IPS-NIHi7 (cell line): Measurements from ENCODE around the gene HDGFL1.

Experiments
- DNase-seq: peaks from one replicate; pipeline ENCODE4 v3.0.0; 2012; ENCODE audit warnings: mixed read lengths; ENCODE audit errors: extremely low spot score

Gene HDGFL1

DNA sequence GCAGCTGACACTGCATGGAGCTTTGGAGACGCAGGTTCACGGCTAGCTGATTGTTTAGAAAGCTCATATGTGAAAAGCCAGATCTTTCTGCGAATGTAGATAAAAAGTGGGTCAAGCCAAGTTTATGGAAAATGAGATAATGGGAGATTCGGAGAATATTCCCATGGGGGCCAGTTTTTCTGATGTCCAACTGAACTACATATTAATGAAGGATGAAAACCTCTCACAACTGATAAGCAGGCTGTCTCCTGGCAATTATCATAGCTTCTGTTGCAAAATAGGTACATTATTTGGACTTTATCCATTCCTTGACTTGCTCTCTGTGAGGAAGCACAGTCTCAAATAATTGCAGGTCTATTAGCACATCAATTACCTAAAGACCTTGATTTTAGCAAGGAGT is 21.1 kb downstream of the HDGFL1 start:
- no peak for DNase-seq

DNA sequence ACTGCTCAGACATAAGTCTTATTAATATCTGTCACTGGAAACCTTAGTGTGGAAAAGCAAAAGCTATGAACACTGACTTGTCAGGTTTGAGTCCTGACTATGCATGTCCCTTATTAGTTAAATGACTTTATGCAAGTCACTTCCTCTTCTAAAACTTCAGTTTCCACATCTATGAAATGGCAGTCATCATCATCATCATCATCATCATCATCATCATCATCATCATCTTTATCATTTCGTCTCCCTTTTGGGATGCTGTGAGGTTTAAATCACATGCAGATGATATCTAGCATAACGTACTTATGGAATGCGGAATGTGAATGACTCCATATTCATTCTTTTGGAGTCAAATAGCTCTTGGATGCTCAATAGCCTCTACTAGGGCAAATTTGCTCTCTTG is 24.5 kb downstream of the HDGFL1 start:
- no peak for DNase-seq

- no peak for DNase-seq
Observed at GRCh38 chr6:22596011-22596410, 26.6 kb downstream of the HDGFL1 start.

GRCh38 chr6:22598339-22598738 is 29.0 kb downstream of the HDGFL1 start:
- peak; percentile 13 for DNase-seq

GRCh38 chr6:22600059-22600458 is 30.7 kb downstream of the HDGFL1 start:
- no peak for DNase-seq

GRCh38 chr6:22601984-22602383 is 32.6 kb downstream of the HDGFL1 start:
- no peak for DNase-seq

- DNase-seq = no peak
Observed at GRCh38 chr6:22605736-22606135, 36.4 kb downstream of the HDGFL1 start.

DNA sequence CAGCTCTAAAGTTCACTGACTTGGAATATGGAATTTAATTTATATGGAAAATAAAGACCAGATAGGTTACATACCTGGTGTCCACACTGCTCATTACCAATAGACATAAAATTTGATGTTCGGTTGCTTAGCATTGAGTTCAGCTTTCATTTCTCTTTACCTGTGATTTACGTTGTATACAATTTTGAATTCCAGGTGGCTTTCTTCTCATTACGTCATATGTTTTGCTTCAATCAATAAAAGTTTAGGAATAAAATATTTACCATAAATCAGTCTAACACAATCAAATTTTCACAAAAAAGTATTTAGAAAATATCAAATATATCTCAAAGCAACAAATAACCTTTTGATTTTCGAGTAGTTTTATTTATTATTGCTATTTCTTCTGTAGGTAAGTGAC is 40.8 kb downstream of the HDGFL1 start:
- no peak for DNase-seq

GRCh38 chr6:22612236-22612635 is 42.9 kb downstream of the HDGFL1 start:
- DNase-seq = no peak

DNA sequence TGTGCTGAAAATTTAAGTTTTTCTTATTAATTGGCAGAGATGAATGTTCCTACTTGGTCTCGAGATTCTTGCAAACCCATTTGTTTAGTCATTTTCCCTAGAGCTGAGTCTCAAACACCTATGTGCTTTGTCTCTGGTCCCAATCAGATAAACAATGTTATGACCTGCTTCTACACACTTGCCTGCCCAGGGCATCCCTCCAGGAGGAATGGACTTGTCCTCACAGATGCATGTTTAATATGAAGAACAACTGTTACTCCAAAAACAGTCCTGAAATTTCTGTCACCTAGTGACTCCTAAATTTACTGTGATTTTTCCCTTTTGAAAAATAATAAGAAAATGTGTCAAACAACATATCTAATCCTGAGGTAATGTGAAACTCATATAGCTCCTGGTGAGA is 43.7 kb downstream of the HDGFL1 start:
- no peak for DNase-seq

GRCh38 chr6:22613695-22614094 is 44.3 kb downstream of the HDGFL1 start:
- no peak for DNase-seq

GRCh38 chr6:22614547-22614946 is 45.2 kb downstream of the HDGFL1 start:
- DNase-seq = no peak

DNA sequence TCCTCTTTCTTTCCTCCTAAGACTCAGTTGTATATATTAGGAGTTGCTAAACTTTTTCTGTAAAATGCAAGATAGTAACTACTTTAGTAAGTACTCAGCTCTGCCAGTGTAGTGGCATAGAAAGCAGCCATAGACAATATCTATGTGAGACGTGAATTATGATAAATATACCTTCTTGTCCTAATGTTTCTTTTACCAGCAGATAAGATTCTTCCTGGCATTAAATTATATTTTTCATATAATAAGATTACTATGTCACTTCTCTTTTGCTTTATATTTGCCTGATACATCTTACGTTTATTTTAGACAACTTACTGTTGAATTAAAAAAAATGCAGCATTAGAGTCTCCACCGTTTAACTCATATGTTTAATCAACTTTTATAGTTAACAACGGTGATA is 51.7 kb downstream of the HDGFL1 start:
- DNase-seq = no peak
